Ishikawa (cell line): Measurements from ENCODE around the gene WDR54.

ENCODE experiments used
- USF1 ChIP-seq: IDR thresholded peaks from 2 replicates; pipeline ENCODE4 v1.6.1; 2012
- ZBTB7A ChIP-seq: IDR thresholded peaks from 2 replicates; pipeline ENCODE4 v1.6.1; 2012; ENCODE audit warnings: low read depth

WDR54 gene

DNA sequence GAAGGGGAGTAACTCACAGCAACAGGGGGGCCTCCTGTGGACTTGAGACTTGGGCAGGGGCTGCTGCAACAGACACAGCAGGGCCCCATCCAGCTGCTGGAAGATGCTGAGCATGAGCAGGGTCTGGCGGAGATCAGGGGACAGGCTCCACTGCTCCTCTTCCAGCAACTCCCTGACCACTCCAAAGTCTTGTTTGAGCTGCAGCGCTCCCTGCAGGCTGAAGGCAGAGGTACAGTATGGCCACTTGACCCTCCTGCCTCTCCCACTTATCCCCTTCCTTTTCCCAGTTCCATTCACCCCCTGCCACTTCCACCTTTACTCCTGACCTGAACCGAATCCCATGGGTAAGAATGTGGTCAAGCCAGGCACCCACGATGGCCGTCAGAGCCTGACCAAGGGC is 53.4 kb downstream of the WDR54 start:
- TF ChIP-seq USF1, result no peak
- TF ChIP-seq ZBTB7A, result no peak
